HEK293T (cell line): ENCODE measurements around the gene CRYGD.
"Not testable (repeated sequence)": the region's sequence is repeated elsewhere in the genome, so short reads cannot be mapped to it uniquely, and the experiment has no call there.

ENCODE experiments used
- CTCF ChIA-PET: fragments of 350-600 bp; formaldehyde crosslinking; extraction: SDS; loops from one replicate; lab custom pipeline; 2021; ENCODE audit warnings: antibody characterized with exemption, inconsistent platforms; lab: Yijun Ruan, JAX
- POLR2A ChIA-PET: fragments of 350-600 bp; formaldehyde crosslinking; extraction: SDS; loops from one replicate; lab custom pipeline; 2020; ENCODE audit warnings: antibody characterized with exemption, inconsistent platforms; lab: Yijun Ruan, JAX
- DNase-seq: peaks from one replicate; pipeline ENCODE4 v3.0.0; 2012; ENCODE audit warnings: mixed read lengths; ENCODE audit errors: extremely low spot score
- ARNT ChIP-seq: fragments of 450-650 bp; IDR thresholded peaks from 2 replicates; pipeline ENCODE4 v1.6.1; 2017; ENCODE audit warnings: mild to moderate bottlenecking
- BHLHE40 ChIP-seq: fragments of 450-650 bp; IDR thresholded peaks from 2 replicates; pipeline ENCODE4 v1.6.1; 2016; ENCODE audit warnings: mild to moderate bottlenecking, moderate library complexity, borderline replicate concordance
- CTBP1 ChIP-seq: fragments of 450-650 bp; IDR thresholded peaks from 2 replicates; pipeline ENCODE4 v1.6.1; 2016; ENCODE audit warnings: borderline replicate concordance
- ELF4 ChIP-seq: fragments of 450-650 bp; IDR thresholded peaks from 2 replicates; pipeline ENCODE4 v1.6.1; 2017; ENCODE audit warnings: antibody characterized with exemption
- FOXA1 ChIP-seq: fragments of 450-650 bp; IDR thresholded peaks from 2 replicates; pipeline ENCODE4 v1.6.1; 2016; ENCODE audit warnings: mild to moderate bottlenecking
- FOXK2 ChIP-seq: fragments of 450-650 bp; IDR thresholded peaks from 2 replicates; pipeline ENCODE4 v1.6.1; 2016; ENCODE audit warnings: mild to moderate bottlenecking
- FOXM1 ChIP-seq: fragments of 450-650 bp; IDR thresholded peaks from 2 replicates; pipeline ENCODE4 v1.6.1; 2017; ENCODE audit warnings: mild to moderate bottlenecking, borderline replicate concordance
- HDGF ChIP-seq: fragments of 450-650 bp; IDR thresholded peaks from 2 replicates; pipeline ENCODE4 v1.6.1; 2017; ENCODE audit warnings: antibody characterized with exemption, borderline replicate concordance
- L3MBTL2 ChIP-seq: fragments of 450-650 bp; conservative IDR thresholded peaks from 2 replicates; pipeline ENCODE4 v1.6.1; 2016; ENCODE audit warnings: mild to moderate bottlenecking
- LEF1 ChIP-seq: fragments of 450-650 bp; IDR thresholded peaks from 2 replicates; pipeline ENCODE4 v1.6.1; 2017; ENCODE audit warnings: mild to moderate bottlenecking, borderline replicate concordance
- NFRKB ChIP-seq: fragments of 450-650 bp; IDR thresholded peaks from 2 replicates; pipeline ENCODE4 v1.6.1; 2016; ENCODE audit warnings: mild to moderate bottlenecking, moderate library complexity
- PKNOX1 ChIP-seq: fragments of 450-650 bp; IDR thresholded peaks from 2 replicates; pipeline ENCODE4 v1.6.1; 2016
- SP1 ChIP-seq: fragments of 450-650 bp; IDR thresholded peaks from 2 replicates; pipeline ENCODE4 v1.6.1; 2017
- SUZ12 ChIP-seq: fragments of 450-650 bp; IDR thresholded peaks from 2 replicates; pipeline ENCODE4 v1.6.1; 2016; ENCODE audit warnings: mild to moderate bottlenecking
- TARDBP ChIP-seq: fragments of 450-650 bp; IDR thresholded peaks from 2 replicates; pipeline ENCODE4 v1.6.1; 2016
- ZNF384 ChIP-seq: fragments of 450-650 bp; IDR thresholded peaks from 2 replicates; pipeline ENCODE4 v1.6.1; 2016

CRYGD gene

DNA sequence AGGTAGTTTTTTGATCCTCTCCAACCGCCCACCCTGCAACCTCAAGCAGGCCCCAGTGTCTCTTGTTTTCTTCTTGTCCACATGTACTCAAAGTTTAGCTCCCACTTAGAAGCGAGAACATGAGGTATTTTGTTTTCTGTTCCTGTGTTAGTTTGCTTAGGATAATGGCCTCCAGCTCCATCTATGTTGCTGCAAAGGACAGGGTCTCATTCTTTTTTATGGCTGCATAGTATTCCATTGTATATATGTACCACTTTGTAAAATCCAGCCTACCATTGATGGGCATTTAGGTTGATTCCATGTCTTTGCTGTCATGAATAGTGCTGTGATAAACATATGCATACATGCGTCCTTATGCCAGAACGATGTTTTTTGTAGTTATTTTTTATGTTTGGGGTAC lies 2.8 kb upstream of the CRYGD start:
- POLR2A ChIA-PET: no interaction called here
- TF ChIP-seq SP1 (no peak), L3MBTL2 (no peak), PKNOX1 (no peak), NFRKB (no peak), ELF4 (no peak), SUZ12 (no peak), CTBP1 (no peak), LEF1 (no peak)
- CTCF ChIA-PET: interaction anchor here (0.7 kb wide), 1 partner anchor 46 kb away, joined by 4 read pairs; no protein-coding TSS in a partner anchor

GRCh38 chr2:208125251-208125650 lies 927 bp upstream of the CRYGD start:
- CTCF ChIA-PET: no interaction called here
- TF ChIP-seq SUZ12 (no peak), FOXM1 (no peak), PKNOX1 (no peak), L3MBTL2 (no peak)
- DNase-seq: no peak
- POLR2A ChIA-PET: interaction anchor here (0.8 to 1.2 kb wide), 2 partner anchors 18 to 23 kb away, joined by 3 read pairs; no protein-coding TSS in a partner anchor

More for the DNA sequence above, 2.8 kb upstream of the CRYGD start:
- DNase-seq: no peak

DNA sequence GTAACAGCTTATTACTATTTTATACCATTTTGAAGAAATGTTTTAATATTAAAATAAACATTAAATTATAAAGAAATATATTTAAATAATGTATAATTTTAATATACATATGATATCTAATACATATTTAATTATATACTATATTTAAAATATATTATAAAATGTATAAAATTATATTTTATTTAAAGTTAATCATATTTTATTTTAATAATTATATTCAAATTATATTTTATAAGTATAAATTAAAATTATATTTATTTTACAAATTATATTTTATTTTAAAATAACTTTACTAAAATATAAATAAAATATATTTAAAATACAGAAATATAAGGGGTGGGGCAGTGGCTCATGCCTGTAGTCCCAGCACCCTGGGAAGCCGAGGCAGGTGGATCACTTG lies 2.1 kb downstream of the CRYGD start:
- CTCF ChIA-PET: no interaction called here
- POLR2A ChIA-PET: no interaction called here
- no peak for DNase-seq
- TF ChIP-seq FOXM1 (no peak), HDGF (no peak), SUZ12 (no peak), L3MBTL2 (no peak), FOXA1 (no peak), BHLHE40 (no peak), FOXK2 (no peak), NFRKB (no peak), PKNOX1 (no peak), ELF4 (no peak), ARNT (no peak), TARDBP (no peak), LEF1 (no peak)

- POLR2A ChIA-PET: no interaction called here
- no peak for TF ChIP-seq FOXA1
- no peak for TF ChIP-seq ARNT
- TF ChIP-seq SUZ12: no peak
- no peak for TF ChIP-seq NFRKB
- no peak for TF ChIP-seq L3MBTL2
- TF ChIP-seq ELF4: no peak
- TF ChIP-seq TARDBP: no peak
- TF ChIP-seq BHLHE40: no peak
Observed at GRCh38 chr2:208118918-208119317, 5.4 kb downstream of the CRYGD start.

GRCh38 chr2:208117390-208117789 lies 6.9 kb downstream of the CRYGD start:
- POLR2A ChIA-PET, DNase-seq, CTCF ChIA-PET: not testable (repeated sequence)

More at GRCh38 chr2:208118918-208119317, 5.4 kb downstream of the CRYGD start:
- no peak for DNase-seq
- CTCF ChIA-PET: no interaction called here

- DNase-seq: peak; percentile 31
- POLR2A ChIA-PET: no interaction called here
- CTCF ChIA-PET: no interaction called here
- TF ChIP-seq HDGF: no peak
- TF ChIP-seq L3MBTL2: peak; percentile 57
- TF ChIP-seq CTBP1: peak; percentile 35; the same call in 1 of the 2 replicates
Observed at GRCh38 chr2:208112969-208113368, 11.4 kb downstream of the CRYGD start.

GRCh38 chr2:208112273-208112745 lies 12.0 kb downstream of the CRYGD start:
- DNase-seq, POLR2A ChIA-PET, CTCF ChIA-PET: not testable (repeated sequence)

- TF ChIP-seq ARNT: no peak
- no peak for TF ChIP-seq SUZ12
- no peak for TF ChIP-seq CTBP1
- TF ChIP-seq FOXK2: no peak
- no peak for TF ChIP-seq FOXA1
- no peak for TF ChIP-seq TARDBP
- TF ChIP-seq ZNF384: no peak
- no peak for TF ChIP-seq L3MBTL2
- ChIA-PET POLR2A (no interaction called here), CTCF (interaction anchor here (0.5 to 2.7 kb wide), 4 partner anchors 44 to 707 kb away, joined by 3 to 15 read pairs (median 4); no protein-coding TSS in a partner anchor)
- DNase-seq: no peak
Observed at GRCh38 chr2:208103616-208104015, 20.7 kb downstream of the CRYGD start.
